NCI-H128 (cell line): Measurements from ENCODE around the gene BCO2.

Source experiments
- DNase-seq: peaks from one replicate; lab custom pipeline; 2025; ENCODE audit not compliant: unreplicated experiment; lab: John Stamatoyannopoulos, UW

The BCO2 gene

GRCh38 chr11:112212710-112213109 lies 37.4 kb downstream of the BCO2 start:
- DNase-seq: no peak

- DNase-seq: no peak
Observed at GRCh38 chr11:112213753-112214152, 38.4 kb downstream of the BCO2 start.

GRCh38 chr11:112215621-112216020 lies 40.3 kb downstream of the BCO2 start:
- DNase-seq: no peak

DNA sequence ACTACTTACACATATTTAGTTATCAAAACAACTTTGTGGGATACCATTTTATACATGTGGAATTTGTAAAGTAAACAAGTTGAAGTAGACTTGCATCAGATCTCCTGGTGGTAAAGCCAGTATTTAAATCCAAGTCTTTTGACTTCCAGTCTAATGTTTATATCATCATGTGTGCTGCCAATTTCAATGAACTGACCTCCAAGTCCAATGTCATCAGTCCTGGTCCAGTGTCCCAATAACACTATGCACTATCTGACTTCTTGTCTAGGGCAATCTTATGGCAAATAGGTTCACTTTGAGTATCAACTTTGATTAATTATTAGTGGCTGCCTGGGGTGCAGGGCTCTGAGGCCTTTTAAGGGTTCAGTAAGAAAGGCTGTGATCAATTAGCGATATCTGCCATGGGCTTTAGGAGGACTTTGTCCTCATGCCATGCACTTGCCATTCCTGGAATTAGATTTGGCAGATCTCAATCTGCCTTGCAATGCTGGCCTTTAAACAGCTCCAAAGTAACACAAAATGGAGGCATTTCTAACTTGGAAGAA lies 41.3 kb downstream of the BCO2 start:
- DNase-seq: no peak

DNA sequence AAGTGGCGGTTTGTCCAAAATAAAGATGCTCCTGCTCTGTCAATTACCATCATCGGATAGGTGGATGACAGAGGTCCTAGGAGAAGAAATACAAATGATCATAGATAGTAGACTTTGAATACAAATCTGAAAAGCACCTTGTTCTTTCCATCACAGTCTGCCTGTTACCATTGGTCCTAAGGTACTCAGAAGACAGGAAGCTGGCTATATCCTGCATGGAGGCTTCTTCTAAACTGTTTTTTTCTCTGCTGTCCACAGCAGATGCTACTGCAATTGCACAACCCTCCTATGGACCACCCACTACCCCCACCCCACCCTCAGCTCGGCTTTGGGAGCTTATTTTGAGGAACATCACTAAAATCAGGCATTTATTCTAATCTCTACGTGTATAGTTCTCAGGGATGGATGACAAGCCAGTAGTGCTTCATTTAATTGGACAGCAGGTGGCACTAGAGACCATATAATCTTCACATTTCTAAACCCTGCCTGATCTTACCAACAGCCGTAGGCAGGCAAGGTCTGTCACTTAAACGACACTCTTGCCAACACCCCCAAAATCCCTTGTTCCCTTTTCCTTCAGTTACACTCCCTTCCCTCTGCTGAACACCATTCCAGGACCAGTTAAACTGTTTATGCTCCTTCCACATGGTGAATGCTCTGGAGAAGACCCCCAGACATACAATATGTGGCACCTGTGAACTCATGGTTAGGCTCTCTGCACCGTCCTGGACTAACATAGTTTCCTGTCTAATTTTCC lies 44.3 kb downstream of the BCO2 start:
- DNase-seq: peak; percentile 59

DNA sequence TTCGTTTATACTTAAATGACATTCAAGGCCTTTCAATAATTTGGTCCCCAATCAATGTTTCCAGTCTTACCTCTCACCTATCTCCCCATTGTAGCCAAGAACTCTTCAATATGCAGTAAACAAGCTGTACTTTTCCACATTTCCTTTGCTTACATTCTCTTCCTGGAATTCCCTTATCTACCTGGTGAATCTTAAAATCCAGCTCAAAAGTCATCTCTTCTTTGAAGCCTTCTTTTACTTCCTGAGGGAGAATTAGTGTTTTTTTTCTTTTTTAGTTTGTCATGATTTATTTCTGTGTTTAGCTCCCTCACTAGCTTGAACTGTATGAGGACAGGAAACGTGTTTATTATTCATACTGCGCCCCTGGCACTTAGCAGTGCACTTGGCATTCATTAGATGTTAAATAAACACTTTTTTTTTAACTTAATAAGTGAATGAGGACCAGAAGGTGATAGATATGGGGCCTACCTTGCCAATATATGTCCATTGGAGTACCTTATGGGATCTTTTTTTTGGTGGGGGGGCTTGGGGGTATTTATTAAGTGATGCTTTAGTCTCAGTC lies 46.0 kb downstream of the BCO2 start:
- DNase-seq: no peak

DNA sequence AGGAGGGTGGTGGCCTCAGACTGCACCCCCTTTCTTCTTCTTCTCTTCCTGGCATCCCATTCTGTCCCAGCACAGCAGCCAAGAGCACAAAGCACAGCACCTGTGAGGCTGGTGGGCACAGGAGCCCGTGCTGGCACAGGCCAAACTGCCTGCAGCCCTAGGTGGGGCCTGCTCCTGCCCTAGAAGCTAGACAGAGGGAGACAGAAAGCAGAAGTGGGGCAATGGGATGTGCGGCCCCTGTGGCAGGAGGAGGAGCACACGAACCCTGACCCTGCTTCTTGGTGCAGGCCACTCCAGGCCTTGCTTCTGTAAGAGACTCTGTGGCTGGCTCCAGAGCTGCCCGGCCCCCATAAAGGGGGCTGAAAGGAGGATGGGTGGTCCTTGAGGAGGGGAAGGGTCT lies 47.0 kb downstream of the BCO2 start:
- DNase-seq: no peak

DNA sequence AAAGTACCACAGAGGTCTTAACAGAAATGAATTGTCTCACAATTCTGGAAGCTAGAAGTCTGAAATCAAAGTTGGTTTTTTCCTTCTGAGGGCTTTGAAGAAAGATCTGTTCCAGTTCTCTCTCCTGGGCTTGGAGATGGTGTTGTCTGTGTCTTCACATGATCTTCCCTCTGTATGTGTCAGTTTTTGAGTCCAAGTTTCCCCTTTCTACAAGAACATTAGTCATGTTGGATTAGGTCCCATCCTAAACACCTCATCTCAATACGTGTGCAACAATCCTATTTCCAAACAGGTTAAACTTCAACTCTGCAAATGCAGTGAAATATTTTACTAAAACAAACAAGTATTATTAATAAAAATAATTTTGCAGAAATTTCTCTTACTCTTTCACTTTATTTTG lies 47.8 kb downstream of the BCO2 start:
- DNase-seq: no peak

DNA sequence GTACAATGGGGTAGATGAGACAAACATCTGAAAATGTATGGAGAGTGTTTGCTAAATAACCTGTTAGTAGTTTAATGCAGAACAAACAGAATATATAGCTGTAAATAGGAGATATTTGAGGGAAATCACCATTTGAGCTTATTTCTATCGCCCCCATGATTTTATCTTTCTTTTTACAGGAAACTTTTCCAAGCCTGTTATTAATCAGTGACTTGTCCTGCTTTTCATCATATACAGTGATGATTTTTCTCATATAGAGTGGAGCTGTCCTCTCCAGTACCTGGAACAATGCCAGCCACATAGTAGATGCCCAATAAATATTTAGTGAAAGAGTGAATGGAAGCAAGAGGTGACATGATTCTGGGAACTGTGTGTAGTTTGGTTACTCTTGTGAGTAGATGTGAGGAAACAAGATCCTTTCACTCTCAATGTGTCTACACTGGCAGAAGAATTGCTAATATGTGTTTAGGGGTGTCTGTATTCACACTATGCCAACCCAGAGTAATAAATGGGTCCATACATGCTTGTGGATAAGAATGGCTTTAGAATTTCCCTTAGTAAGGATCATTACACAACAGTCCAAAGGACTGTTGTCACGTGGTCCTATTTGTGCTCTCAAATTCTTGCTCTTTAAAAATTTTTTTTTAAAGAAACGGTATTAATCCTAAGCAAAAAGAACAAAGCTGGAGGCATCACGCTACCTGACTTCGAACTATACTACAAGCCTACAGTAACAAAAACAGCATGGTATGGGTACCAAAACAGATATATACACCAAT lies 48.6 kb downstream of the BCO2 start:
- DNase-seq: no peak

- no peak for DNase-seq
Observed at GRCh38 chr11:112225753-112226061, 50.4 kb downstream of the BCO2 start.

- DNase-seq: peak; percentile 74
Observed at GRCh38 chr11:112226062-112226830, 50.9 kb downstream of the BCO2 start, which contains the start of gene PTS. Gene PTS, plus strand, starts transcription at chr11:112226428. Its CDS starts 16 bp downstream, at chr11:112226444.

- no peak for DNase-seq
Observed at GRCh38 chr11:112226831-112227401, 51.6 kb downstream of the BCO2 start.

- no peak for DNase-seq
Observed at GRCh38 chr11:112227471-112227870, 52.2 kb downstream of the BCO2 start.

DNA sequence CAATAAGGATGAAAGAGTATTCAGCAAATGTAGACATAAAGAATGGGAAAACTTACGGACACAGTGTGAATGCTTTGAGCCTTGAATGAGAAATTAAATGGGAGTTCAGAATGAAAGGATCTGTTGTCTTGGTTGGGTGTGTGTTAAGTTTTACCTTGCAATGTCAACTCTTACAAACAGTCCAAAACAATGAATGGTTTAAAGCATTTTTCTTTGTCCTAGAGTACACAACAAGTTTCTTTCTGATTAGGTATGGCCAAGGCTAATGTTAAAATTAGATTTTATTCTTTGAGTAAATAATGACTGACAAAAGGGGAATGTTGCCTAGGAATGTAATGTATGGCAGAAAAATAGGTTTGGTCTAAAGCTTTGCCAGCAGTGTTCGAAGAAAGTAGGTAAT lies 53.4 kb downstream of the BCO2 start:
- no peak for DNase-seq

- DNase-seq: no peak
Observed at GRCh38 chr11:112229159-112229558, 53.8 kb downstream of the BCO2 start.

DNA sequence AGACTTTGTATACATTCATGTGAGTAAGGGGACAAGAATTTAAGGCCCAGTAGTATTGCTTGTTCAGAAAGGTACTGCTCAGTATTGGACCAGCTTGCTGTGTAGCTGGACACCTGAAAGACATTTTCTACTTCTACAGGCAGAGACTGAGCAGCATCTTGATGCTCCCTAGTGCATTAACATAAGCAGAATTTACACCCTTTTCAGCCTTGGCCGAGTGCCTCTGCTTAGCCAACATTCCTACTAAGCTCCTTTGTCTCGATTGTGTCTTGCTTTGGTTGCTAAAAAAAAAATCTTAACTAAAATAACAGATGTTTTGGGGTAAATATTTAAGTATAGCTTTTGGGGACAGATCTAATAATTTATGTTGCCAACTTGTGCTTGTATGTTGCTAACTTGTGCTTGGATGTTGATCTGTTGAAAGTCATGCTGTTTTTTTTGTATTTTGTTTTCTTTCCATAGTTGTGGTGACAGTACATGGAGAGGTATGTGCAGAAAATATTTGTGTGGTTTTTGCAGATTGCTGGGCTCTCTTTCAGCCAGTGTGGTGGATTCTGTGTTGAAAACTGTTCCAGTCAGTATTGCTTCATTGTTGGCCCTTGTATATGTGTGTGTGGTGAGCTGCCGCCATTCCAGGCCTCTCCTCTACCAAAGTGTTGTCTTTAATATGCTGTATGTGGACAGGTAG lies 54.6 kb downstream of the BCO2 start:
- DNase-seq: no peak

- DNase-seq: no peak
Observed at GRCh38 chr11:112231952-112232351, 56.6 kb downstream of the BCO2 start.

DNA sequence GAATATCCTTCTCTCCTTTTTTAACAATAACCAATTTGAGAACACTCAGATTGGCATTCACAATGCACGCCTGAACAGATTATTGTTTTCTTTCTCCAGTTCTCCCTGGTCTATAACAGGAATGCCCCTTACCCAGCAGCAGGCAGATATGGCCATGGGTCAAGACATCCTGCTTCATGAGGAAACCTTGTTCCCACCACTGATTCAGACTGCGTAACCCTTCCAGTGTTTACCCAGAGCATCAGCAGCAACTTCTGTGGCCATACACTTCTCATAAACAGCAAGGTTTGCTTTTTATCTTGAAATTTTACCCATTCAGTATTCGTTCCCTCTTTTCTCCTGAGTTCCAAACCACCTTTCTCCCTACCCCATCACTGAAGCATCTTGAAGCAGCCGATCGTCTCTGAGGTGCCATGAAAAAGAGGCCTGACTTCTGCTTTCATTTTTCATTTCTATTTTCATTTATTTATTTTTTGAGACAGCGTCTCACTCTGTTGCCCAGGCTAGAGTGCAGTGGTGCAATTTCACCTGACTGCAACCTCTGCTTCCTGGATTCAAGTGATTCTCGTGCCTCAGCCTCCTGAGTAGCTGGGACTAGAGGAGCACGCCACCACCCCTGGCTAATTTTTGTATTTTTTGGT lies 60.6 kb downstream of the BCO2 start:
- no peak for DNase-seq

- no peak for DNase-seq
Observed at GRCh38 chr11:112237451-112237850, 62.1 kb downstream of the BCO2 start.

- no peak for DNase-seq
Observed at GRCh38 chr11:112238041-112238440, 62.7 kb downstream of the BCO2 start.
